H1 (cell line): ENCODE measurements around the gene PPIL6. TPM values are rescaled to one million over a fixed set of nuclear protein-coding genes. Genes with fewer than 3 reads are reported as not detected.

ENCODE experiments used
- NANOG ChIP-seq: IDR thresholded peaks from 2 replicates; pipeline ENCODE4 v1.6.1; 2011; ENCODE audit warnings: low read length, low read depth, mild to moderate bottlenecking, inconsistent platforms; ENCODE audit not compliant: insufficient read depth, poor library complexity, severe bottlenecking
- polyA plus RNA-seq, 7 experiments: library from polyadenylated mRNA; depleted of rRNA in 3 of 7; stranded (reverse) in 5 of 7; unstranded in 2 of 7; fragments of >200 nt in 5 of 7; fragments of 200-250 nt in 2 of 7; gene quantifications; 1 replicate in 5 of 7; 2 replicates in 1 of 7; 4 replicates in 1 of 7; pipeline versions ENCODE4 v1.2.1 to v1.2.3, GENCODE V29; 2011 to 2013; ENCODE audit warnings: missing spikeins in 2 of 7, mixed read lengths in 2 of 7
- total RNA-seq: library from RNA; stranded (reverse); fragmentation: NEBNext Ultra II Directional; extraction: Animal tissue kit (Norgen Biotek cat#: 25700); gene quantifications from 2 replicates; pipeline ENCODE4 v1.2.1, GENCODE V29; 2021

PPIL6 gene
- total and polyA plus RNA-seq, 2 of the 8 experiments (the other 6 are each of a cell fraction or from before 2014, with no cell fraction given), result 0.42 to 1.3 TPM

DNA sequence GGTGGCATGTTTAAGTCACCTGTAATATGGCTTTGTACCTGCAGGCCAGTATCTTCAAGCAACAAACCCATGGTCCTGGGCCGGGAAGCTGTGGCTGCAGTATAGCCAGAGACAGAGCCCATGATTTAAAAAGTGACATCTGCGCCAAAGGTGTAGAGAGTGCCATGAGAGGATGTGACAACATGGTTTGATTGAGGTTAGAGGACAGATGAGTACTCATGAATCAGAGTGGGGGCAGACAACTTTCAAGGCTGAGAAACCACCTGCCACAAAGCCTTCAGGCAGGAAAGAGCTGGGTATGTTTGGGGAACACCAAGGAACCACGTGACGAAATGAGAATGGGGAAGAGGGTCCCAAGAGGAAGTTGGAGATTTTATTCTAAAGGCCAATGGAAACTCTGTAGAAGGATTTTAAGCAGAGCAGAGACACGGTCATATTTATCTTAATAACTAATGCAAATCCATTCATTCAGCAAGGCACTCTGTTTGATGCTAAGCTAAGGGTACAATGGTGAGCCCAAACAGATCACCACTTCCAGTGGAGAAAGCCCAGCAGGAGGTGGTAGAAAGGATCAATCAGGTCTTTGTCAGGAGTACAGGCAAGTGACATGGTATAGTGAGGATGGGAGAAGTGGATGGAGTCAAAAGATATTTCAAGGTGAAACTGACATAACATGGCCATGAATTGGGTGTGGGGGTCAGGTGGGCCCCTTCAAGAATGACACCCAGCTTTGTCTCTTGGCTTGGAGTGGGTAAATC lies 18.5 kb upstream of the PPIL6 start (continued):
- no peak for TF ChIP-seq NANOG
